Dedifferentiated amniotic fluid mesenchymal stem cell (primary cell): Measurements from ENCODE around the gene MAGEH1.
A peak's percentile ranks its signal among the peaks of the same experiment; 100 is the strongest.
"Not testable (repeated sequence)": the region's sequence is repeated elsewhere in the genome, so short reads cannot be mapped to it uniquely, and the experiment has no call there.

Experiments used
- DNase-seq: peaks from one replicate; pipeline ENCODE4 v3.0.0-alpha.2; 2016; ENCODE audit errors: extremely low spot score

Gene MAGEH1

GRCh38 chrX:55451990-55452832, at the start of gene MAGEH1:
Gene MAGEH1, plus strand, starts transcription at chrX:55452127. Its CDS starts 248 bp downstream, at chrX:55452375.
- peak; percentile 72 for DNase-seq

- not testable (repeated sequence) for DNase-seq
Measured at GRCh38 chrX:55427079-55427478, 24.8 kb upstream of the MAGEH1 start.

GRCh38 chrX:55443468-55443867, 8.5 kb upstream of the MAGEH1 start:
- not testable (repeated sequence) for DNase-seq

GRCh38 chrX:55450259-55450658, 1.7 kb upstream of the MAGEH1 start:
- no peak for DNase-seq

DNA sequence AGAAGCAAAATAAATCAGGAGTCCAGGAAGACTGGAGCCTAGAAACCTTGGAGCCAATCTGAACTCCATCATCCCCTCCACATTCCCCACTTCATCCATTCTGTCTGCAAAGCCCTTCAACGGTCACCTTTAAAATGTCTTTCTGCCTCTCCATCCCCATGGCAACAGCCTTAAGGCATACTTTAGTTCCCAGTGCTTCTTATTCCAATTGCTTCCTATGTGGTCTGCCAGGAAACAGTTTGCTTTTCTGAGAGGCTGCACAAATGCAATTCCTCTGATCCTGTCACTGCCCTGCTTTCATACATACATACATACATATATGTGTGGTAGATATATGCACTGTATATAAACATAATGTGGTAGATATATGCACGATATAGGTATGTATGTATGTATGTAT, 786 bp upstream of the MAGEH1 start:
- no peak for DNase-seq

GRCh38 chrX:55451626-55451989, 319 bp upstream of the MAGEH1 start:
- DNase-seq: no peak

GRCh38 chrX:55452833-55453124, 852 bp downstream of the MAGEH1 start:
- DNase-seq: no peak

GRCh38 chrX:55455708-55456107, 3.8 kb downstream of the MAGEH1 start:
- not testable (repeated sequence) for DNase-seq

- not testable (repeated sequence) for DNase-seq
Measured at GRCh38 chrX:55459426-55459825, 7.5 kb downstream of the MAGEH1 start.

DNA sequence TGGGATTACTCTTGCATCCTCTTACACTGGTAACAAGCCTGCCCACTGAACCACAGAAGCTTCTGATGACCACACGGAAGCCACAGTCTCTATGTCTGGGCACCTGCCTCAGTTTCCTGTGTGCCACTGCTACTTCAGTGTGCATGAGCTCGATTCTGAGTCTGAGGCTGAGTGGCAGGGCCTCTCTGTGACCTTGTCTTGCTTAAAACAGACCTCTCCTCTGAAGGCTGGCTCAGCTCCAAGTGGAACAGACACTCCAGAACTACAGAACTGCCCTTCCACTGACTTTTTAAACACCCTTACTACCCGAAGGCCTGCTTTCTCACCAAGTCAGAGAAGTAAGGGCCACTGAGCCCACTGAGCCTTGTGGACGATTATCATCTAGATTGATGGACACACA, 8.0 kb downstream of the MAGEH1 start:
- not testable (repeated sequence) for DNase-seq

GRCh38 chrX:55464050-55464449, 12.1 kb downstream of the MAGEH1 start:
- DNase-seq: not testable (repeated sequence)

DNA sequence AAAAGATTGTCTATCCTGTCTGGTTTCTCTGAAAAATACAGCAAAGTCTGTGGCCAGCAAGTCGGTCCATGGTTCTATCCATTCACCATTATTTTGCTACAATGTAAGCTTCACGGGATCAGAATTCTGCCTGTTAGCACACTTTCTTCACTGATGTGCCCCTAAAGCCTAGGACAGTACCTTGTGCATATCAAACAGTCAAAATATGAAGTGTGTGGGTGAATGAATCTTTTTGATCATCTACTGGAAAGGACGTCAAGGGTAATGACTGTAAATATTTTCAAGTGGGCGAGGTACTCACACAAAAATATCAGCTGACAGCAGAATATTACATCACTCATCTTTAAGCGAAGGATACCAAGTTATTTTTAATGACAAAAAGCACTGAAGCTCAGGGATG, 13.2 kb downstream of the MAGEH1 start:
- DNase-seq: not testable (repeated sequence)

GRCh38 chrX:55465791-55466190, 13.9 kb downstream of the MAGEH1 start:
- not testable (repeated sequence) for DNase-seq

- not testable (repeated sequence) for DNase-seq
Measured at GRCh38 chrX:55479956-55480355, 28.0 kb downstream of the MAGEH1 start.

DNA sequence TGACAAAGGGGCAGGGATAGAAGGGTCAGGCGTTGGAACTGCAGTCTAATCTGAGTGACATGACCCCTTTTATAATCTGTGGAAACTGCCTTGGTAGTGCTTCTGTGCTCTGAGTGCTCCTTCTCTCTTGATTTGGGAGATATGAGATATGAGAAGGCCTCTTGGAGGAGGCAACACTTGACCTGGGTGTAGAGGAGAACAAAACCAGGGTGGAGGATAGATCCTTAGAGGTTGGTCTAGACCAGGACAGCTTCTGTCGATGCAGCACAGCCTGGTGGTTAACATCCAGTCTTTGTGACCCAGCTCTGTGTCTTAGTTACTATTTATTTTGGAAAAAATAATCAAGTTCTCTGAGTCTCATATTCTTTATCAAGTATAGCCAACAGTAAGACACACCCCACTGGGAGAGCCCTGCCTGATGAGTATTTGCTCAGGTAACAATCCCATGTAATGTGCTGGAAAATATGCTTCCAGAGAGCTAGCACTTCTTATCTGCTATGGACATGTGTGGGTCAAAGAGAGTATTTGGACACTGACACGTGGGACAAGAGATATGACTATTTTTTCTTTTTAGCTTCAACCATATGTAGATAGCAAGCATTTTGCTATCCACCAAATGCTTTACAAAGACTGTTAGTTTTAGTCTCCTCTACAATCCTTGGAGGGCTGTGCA, 28.6 kb downstream of the MAGEH1 start:
- DNase-seq: no peak

- DNase-seq: no peak
Measured at GRCh38 chrX:55484948-55485347, 33.0 kb downstream of the MAGEH1 start.

- no peak for DNase-seq
Measured at GRCh38 chrX:55486736-55487135, 34.8 kb downstream of the MAGEH1 start.

- no peak for DNase-seq
Measured at GRCh38 chrX:55487143-55487542, 35.2 kb downstream of the MAGEH1 start.

GRCh38 chrX:55488006-55488592, 36.2 kb downstream of the MAGEH1 start:
- DNase-seq: no peak

- DNase-seq: peak; percentile 15
Measured at GRCh38 chrX:55488593-55489313, 36.8 kb downstream of the MAGEH1 start.

DNA sequence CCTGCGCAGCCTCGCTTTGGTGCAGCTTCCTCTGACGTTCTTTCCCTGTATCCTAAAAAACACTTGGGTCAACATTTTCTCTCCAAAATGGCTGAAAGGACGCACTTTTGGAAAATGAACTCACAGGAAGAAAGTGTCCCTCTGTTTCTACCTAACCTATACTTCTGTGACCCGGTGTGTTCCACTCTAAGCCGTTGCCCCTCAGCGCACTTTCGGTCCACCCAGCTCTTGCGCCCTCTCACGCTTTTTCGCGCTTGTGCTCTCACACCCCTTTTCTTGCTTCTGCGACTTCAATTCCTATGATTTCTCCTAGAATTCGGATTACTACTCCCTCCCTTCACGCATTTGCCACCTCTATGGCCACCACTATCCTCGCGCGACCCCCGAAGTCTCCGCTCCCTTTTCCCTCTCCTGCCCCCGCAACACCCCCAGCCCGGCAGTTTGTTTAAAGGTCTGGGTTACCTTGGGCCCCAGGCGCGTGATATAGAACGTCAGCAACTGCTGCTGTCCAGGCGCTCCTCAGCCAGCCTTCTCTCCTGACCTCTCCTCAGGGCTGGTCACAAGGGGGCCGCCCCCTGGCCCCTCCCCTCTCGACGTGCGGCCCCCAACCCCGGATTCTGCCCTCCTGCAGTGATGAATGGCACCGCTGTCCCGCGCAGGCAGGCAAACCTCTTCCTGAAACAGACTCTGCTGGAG, 37.5 kb downstream of the MAGEH1 start, which contains the start of gene USP51:
TSS of gene USP51 (minus strand) at position 535 of the 696 bp plus-strand sequence. CDS start 909 bp downstream, outside the sequence.
- peak; percentile 59 for DNase-seq
